Keratinocyte (primary cell): Measurements from ENCODE around the gene RASA3.

Experiments
- CTCF ChIP-seq, 3 experiments: IDR thresholded peaks in 1 of 3; conservative IDR thresholded peaks in 1 of 3; optimal IDR thresholded peaks in 1 of 3; 2 replicates in 2 of 3; 3 replicates in 1 of 3; pipeline versions ENCODE3 to v1.5.1; 2011; ENCODE audit warnings: low read length in 3 of 3, mild to moderate bottlenecking in 3 of 3, moderate library complexity in 2 of 3, control low read depth in 1 of 3, inconsistent platforms in 1 of 3; ENCODE audit not compliant: insufficient read depth in 2 of 3; ENCODE audit errors: extremely low read depth in 1 of 3
- EZH2 ChIP-seq: IDR thresholded peaks from one replicate; pipeline ENCODE4 v1.6.1; 2012; ENCODE audit warnings: inconsistent platforms, mild to moderate bottlenecking, low read length, moderate library complexity

DNA sequence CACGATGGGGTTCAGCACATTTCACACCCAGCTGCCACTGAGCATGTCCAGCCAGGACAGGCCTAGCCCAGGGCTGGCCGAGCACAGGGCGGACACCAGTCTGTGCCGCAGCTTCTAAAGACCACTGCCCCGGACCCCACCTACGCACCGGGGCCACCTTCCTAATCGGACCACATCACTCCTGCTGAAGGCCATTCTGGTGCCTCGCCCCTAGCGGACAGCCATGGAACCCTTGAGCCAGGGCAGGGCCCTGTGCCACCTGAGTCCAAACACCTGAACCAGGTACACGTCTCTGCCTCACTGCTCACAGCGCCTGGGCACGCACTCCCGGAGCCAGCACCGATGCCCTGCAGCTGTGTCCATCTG lies 150.1 kb downstream of the RASA3 start:
- no peak for TF ChIP-seq CTCF (optimal IDR thresholded peaks at IDR 0.05 in 1 of 3, IDR thresholded peaks at IDR 0.05 in 1 of 3, conservative IDR thresholded peaks at IDR 0.05 in 1 of 3; ENCODE audit: extremely low read depth in 1 of 3, insufficient read depth in 2 of 3, low read length in 3 of 3)
- TF ChIP-seq EZH2: no peak
